Activated CD4-positive, alpha-beta T cell treated with anti-CD3 and anti-CD28 coated beads, Interleukin-2, amount 50 U/mL, for 48 hours (primary cell): ENCODE measurements around the gene EDC3.
A peak's percentile ranks its signal among the peaks of the same experiment; 100 is the strongest.
"Not testable (repeated sequence)": the region's sequence is repeated elsewhere in the genome, so short reads cannot be mapped to it uniquely, and the experiment has no call there.

Experiments
- DNase-seq, 2 experiments: peaks; one replicate each; pipeline ENCODE4 v3.0.0-alpha.2; 2020

EDC3 gene, protein sequence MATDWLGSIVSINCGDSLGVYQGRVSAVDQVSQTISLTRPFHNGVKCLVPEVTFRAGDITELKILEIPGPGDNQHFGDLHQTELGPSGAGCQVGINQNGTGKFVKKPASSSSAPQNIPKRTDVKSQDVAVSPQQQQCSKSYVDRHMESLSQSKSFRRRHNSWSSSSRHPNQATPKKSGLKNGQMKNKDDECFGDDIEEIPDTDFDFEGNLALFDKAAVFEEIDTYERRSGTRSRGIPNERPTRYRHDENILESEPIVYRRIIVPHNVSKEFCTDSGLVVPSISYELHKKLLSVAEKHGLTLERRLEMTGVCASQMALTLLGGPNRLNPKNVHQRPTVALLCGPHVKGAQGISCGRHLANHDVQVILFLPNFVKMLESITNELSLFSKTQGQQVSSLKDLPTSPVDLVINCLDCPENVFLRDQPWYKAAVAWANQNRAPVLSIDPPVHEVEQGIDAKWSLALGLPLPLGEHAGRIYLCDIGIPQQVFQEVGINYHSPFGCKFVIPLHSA

DNA sequence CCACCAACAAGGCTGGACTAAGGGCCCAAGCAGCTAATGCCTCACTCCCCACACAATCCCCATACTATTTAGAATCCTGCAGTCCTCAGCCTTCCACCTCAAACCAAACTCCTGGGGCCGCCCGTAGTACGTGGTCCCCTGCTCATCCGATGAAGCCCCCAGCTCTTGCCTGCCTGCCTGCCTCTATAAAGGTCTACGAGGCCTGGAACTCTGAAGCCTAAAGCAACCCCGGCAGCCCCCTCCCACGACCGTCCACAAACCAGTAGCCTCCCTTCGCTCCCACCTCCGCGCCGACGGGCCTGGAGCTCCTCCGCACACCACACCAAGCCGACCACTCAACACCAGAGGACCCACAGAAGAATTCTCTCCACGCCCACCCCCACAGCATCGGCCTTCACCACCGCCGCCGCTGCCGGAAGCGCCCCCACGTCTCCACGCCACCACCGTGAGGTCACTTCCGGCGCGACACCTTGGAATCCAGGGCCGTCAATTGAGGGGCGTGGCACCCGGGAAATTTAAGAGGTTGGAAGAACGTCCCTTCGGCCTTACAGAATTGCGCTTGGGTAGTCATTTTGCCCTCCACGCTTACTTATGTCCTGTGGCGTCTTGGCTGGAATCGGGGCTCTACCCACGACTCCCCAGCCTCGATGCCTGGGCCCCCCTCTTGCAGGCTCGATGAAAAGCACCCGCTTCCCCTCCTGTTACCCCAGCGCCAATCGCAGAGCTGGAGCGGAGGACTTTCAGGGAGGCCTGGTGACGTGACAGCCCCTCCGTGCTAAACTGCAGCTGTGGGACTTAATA lies at the start of gene EDC3:
Gene EDC3, minus strand, starts transcription at position 428 of the 801 bp plus-strand sequence. CDS start 20,900 bp downstream, outside the sequence.
- DNase-seq, result peak; percentile 88 to 91

DNA sequence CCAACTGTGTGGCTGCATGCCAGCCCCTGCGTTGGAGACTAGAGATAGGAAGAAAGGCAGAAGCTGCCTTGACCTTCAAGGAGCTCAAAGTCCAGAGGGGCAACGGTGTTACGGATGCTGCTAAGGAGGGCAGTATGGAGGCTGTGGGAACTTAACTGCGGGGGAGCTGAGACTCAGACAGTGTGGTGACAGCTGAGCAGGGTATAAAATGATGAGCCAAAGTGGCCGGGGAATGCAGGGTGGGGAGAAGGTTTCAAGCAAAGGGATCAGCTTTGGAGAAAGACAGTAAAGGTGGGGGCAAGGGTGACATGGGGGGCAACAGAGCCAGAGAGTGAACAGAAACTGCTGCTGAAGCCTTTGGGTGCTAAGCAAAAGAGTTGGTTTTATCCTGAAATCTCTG lies 46.6 kb upstream of the EDC3 start:
- no peak for DNase-seq

DNA sequence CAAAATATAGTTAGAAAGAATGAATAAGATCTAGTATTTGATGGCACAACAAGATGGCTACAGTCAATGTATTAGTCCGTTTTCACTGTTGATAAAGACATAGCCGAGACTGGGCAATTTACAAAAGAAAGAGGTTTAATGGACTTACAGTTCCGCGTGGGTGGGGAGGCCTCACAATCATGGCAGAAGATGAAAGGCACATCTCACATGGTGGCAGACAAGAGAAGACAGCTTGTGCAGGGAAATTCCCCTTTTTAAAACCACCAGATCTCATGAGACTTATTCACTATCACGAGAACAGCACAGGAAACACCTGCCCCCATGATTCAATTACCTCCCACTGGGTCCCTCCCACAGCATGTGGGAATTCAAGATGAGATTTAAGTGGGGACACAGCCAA lies 42.4 kb upstream of the EDC3 start:
- not testable (repeated sequence) for DNase-seq

DNA sequence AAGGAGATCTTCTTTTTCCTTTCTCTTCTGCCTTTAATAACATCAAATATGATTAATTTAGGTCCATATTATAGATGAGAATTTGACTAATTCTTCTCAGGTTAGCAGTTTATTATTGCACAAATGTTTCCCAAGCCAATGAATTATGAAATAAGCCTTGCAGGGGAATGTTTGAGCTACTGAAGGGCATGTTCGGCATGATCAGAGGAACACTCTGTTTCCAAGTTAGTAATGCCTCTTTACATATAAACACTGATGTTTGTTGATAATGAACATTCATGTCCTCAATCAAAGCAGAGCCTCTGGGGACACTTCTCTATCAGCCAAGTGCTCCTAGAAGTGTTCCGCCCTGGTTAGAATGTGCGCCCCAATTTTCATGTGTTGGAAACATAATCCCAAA lies 39.5 kb upstream of the EDC3 start:
- DNase-seq, result no peak

DNA sequence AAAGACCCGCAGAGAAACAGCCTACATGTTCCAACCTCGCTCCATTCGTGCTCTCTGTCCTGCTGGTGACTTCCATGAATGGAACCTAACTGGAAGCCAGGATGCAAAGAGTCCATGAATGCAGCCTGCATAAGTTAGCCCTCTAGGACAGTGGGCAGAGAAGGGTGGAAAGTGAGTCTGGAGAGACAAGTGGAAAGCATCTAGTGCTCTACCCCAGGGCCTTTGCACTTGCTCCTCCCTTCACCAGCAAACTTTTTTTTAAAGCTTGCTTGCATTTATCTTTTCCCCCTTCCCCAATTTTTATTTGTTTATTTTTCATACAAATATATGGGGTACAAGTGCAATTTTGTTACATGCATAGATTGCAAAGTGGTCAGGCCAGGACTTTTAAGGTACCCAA lies 37.4 kb upstream of the EDC3 start:
- DNase-seq, result no peak

DNA sequence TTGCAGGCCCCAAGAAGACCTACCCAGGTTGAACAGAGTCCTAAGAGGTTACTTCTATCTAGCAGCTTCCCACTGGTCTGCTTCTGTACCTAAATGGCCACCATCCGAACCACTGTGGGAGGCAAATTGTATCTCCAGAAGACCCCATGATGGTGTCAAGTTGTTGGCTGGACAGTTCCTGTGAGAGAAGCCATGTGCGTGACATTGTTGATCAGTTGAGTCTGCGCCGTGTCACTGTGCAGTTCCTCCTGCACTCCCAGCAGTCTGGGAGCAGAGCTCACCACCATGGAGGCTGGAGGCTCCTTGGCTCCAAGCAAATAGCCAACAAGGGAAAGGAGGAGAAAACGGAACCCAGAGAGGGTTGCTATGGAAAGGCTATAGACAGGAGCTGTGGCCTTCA lies 37.0 kb upstream of the EDC3 start:
- DNase-seq, result no peak

DNA sequence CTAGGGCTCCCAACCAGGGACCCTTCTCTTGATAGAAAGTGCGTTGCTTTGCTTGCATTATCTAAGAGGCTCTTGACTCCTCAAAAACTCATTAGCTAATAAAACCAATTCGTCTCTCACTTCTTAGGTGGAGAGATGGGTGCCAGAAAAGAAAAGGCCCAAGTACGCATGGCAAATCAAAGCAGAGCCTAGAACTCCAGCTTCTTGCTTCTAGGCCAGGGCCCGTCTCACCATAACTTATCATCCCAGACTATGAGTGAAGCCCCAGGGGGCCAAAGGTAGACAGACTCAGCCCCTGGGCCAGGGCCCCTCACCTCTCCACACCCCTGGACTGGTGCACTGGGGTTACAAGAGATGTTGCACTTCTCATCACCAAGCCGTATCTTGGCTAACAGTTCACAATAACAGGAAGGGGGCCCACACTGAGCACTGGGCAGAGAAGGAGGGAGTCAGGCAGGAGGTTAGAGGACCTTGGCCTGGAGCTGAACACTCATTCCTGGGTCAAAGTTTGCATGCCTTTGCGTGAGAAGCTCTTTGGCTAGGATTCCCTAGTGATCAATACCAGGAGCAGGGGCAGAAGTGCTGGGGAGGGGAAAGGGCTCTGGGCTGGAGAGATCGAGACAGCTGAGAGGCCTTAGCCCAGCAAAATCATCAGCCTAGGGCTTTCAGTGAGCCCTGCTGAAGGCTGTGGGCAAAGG lies 34.9 kb upstream of the EDC3 start:
- DNase-seq, result no peak

DNA sequence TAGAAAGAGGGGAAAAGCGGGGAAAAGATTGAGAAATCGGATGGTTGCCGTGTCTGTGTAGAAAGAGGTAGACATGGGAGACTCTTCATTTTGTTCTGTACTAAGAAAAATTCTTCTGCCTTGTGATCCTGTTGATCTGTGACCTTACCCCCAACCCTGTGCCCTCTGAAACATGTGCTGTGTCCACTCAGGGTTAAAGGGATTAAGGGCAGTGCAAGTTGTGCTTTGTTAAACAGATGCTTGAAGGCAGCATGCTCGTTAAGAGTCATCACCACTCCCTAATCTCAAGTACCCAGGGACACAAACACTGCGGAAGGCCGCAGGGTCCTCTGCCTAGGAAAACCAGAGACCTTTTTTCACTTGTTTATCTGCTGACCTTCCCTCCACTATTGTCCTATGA lies 33.5 kb upstream of the EDC3 start:
- not testable (repeated sequence) for DNase-seq

DNA sequence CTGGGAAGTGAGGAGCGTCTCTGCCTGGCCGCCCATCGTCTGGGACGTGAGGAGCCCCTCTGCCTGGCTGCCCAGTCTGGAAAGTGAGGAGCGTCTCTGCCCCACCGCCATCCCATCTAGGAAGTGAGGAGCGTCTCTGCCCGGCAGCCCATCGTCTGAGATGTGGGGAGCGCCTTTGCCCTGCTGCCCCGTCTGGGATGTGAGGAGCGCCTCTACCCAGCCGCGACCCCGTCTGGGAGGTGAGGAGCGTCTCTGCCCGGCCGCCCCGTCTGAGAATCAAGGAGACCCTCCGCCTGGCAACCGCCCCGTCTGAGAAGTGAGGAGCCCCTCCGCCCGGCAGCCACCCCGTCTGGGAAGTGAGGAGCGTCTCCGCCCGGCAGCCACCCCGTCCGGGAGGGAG lies 32.9 kb upstream of the EDC3 start:
- not testable (repeated sequence) for DNase-seq

DNA sequence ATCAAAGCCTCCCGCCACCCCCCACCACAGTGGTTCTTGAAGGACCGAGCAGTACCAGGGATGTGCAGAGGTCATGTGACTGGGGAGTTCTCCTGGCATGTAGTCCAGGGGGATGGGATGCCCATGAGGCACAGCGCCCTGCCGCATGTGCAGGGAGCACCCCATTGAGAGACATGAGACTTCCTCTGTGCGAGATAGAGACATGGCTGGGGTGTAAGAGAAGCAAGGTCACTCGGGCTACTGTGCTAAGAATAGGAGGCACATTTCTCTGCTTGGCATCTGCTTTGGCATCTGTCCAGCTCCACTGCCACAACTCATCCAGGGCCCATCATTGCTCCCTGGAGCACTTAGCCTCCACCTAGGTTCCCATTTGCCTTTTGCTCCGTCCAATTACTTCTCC lies 31.9 kb upstream of the EDC3 start:
- DNase-seq, result no peak

DNA sequence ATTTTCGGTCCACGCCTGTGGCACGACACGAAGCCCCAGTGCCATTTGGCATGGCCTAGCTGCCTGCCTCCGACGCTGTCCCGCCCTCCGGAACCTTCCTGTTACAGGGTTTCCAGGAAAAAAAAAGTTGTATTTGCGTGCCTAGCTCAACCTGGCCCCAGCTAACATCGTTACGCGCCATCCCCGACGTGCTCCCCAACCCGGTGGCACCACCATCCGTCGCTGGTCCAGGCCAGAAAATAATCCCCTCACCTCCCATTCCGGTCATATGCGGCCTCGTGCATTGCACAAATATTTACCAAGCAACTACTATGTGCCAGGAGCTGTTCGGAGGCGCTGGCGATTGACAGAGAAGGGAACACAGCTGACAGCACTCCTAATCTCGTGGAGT lies 30.9 kb upstream of the EDC3 start:
- DNase-seq, result no peak

DNA sequence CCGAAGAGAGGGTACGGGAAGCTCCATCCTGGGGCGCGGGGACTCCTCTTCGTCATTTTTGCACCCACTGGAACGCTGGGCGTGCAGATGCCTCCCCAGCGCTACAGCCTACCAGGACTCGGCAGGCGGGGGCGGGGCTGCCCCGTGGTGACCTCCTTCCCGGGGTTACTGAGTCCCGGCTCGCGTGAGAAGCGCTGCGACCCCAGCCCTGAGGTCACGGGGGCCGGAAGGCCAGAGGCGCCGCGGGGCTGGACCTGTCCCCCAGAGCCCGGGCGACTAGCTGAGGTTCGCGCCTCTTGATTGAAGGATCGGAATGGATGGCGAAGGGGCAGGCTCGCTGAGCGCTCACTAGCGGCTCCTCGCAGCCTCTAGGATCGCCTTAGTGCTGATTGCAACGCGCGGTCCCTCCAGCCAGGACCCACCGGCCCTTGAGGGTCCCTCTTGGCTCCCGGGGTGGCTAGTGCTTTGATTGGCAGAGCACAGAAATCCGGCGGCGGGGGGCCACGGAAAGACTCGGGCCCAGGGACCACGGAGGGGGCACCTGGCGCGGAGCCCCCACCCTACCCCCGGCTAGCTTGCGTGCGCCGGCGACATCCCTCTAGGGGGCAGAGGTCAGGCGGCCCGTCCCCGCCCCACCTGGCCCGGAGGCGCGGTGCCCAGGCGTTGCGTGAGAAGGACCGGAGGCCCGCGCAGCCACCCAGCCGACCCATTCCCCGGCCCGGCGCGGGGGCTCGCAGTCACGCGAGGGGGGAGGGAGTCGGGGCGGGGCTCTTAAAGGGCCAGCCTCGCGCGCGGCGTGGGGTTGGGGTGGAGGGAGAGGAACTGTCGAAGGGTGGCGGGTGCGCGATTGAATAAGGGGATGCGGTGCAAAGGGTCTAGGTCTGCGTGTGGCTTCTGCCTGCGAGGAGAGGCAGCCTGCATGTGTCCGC lies 30.3 kb upstream of the EDC3 start:
- DNase-seq, result peak; percentile 72

DNA sequence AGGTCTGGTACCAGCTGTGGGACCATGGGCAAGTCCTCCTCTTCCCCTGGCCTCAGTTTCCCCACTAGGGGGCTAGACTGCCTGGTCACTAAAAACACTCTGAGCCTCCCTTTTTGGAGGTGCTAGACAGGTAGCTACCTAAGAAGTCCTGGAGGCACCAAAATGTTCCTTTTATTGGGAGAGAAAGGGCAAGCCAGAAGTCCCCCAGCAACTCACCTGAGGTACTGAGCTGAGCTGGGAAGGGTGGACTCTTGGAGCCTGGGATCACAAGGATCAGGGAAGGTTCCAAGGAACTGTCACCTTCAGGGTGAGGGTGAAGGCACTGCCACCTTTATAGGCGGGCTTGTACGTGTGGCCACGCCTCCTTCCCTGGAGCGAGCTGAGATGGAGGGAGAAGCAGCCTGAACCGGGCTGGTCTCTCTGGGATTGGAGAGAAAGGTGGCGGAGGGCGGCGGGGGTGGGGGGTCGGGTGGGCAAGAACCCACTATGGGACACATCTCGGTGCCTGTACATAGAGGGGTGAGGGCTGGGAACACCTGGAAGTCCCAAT lies 29.5 kb upstream of the EDC3 start, which contains the start of gene CYP1A1:
Gene CYP1A1, minus strand, starts transcription at position 304 of the 550 bp plus-strand sequence. CDS start 2,431 bp downstream, outside the sequence.
- DNase-seq, result peak; percentile 53 to 60

DNA sequence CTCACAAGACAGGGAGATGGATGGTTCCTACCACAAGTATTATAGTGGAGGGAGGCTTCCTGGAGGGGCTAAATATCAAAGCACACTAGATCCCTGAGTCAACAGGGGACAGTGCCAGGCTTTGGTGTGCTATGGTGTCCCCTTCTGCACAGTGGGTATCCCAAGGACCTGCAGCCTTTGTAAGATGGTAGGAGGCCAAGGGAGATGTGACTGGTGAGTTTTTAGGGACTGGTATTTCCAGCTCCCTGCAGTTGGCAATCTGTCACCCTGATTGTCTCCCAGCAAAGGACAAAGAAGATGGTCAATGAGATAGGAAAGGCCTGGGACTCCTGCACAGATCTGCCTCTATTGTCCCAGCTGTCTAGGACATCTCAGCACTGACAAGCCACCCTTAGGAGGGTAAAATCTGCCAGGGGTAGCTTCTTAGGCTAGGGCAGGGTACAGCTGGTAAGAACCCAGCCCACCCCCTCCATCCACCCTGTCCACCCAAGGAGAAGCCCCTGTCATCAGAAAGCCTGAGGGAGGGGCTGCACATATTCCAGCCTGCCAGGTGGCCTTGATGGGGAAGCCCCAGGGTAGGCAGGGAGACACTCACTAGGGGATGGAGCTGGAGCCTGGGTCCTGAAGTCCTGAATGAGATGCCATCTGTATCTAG lies 28.9 kb upstream of the EDC3 start:
- no peak for DNase-seq

DNA sequence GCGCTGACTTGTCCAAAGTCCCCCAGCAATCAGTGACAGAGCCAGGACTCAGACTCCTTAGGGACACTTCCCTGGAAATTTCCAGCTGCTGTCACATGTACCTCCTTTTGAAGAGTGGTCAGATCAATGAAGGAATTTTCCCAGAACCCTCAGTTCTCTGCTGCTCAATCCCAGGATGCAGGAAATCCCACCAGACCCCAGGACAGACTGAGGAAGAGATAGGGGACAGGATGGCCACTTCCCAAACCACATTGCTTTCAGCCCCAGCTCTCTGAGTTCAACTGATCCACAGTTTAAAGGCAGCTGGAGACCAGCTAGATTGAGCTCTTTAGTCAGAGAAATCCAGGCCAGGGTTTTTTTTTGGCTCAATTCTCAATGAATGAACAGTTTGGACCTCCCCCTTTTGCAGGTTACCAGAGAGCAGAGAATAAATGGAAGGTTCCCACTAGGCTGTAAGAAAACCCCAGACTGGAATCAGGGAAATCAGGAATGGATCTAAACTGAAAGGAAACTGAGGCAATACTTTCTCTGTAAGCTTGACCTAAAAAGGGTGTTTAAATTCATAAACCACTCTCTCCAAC lies 28.0 kb upstream of the EDC3 start:
- no peak for DNase-seq

DNA sequence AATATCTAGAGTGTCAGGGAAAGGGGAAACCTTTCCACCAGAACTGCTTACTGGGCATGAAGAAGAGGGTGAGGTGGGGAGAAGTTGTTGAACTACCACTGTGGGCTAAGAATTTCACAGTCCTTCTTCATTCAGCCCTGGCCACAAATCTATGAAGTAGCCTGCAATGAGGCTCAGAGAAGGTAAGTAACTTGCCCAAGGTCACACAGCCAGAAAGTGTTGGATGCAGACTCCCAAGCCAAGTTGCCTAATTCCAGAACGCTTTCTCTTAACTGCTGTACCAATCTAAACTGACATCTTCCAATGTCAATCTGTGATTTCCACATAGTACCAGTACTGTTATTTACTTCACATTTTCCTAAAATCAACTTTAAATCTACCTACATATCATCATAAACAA lies 27.4 kb upstream of the EDC3 start:
- no peak for DNase-seq

DNA sequence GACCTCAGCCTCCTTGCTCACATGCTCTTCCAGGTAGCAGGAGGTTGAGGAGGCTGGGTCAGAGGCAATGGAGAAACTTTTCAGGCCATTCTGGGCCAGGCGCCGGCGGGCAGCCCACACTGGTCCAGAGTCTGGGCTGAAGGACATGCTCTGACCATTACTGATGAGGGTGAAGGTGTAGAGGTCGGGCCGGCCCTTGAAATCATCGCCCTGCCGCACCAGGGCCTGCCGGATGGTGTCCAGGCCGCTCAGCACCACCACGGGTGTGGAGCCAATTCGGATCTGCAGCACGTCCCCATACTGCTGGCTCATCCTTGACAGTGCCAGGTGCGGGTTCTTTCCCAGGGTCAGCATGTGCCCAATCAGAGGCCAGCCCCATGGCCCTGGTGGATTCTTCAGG lies 26.8 kb upstream of the EDC3 start:
- no peak for DNase-seq

DNA sequence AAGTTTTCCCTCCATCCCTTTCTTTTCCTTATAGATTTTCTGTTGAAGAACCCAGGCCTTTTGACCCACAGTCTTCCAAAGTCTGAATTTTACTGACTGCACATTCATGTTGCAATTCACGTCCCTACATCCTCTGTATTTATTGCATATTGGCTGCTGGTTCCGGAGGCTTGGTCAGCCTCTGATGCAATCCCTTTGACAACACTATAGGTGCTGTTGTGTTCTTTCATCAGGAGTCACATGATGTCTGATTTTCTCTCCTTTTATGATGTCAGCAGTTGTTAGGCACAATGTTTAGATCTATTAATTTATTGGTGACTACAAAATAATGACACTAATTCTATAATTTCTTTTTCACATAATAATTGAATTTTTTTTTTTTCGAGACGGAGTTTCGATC lies 20.8 kb upstream of the EDC3 start:
- DNase-seq, result no peak

DNA sequence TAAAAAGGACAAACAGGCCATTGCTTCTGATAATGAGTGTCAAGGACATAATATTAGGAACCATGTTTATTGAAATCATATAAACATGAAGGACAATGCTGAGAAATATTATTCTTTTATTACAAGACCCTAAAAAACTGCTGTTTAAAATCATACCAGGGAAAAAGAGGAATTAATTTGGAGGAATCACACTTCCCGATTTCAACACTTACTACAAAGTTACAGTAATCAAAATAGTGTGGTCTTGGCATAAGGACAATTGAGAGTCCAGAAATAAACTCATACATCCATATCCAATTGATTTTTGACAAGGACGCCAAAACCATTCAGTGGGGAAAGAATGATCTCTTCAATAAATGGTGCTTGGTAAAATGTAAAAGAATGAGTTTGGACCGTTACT lies 16.5 kb upstream of the EDC3 start:
- DNase-seq, result no peak

DNA sequence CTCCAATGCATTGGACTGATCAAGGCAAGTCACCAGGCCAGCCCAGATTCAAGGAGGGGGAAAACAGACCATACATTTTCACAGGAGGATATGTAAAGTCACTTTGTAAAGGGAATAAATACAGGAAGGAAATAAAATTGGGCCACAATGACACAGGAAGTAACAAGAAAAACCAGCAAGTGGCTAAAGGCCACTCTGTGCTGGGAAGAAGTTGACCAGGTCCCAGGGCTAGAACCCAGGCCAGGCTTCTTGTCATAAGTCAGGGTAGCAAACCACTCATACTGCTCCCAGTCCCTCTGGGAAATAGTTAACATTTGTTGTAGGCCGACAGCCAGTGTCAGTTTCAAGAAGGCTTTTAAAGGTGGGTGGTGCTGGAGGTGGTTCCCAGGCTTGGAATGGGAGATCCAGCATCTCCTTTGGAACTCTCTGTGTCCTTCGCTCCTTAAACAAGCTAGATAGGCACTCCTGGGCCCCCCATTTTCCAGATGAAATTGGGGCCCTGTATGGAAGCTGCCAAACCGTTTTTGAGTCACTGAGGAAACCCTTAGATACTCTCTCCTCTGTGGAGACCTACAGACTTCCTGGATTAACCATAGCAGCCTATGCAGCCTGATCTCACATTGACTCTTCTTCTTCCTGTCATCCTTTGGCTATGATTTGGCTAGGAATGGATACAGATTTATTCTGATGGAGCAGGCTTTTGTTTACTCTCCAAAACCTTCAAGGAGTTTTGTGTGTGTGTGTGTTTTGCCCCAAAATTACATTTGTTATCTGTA lies 14.7 kb upstream of the EDC3 start:
- no peak for DNase-seq
